Motor neuron (in vitro differentiated cells): ENCODE measurements around the gene PRDM16. TPM values are rescaled to one million over a fixed set of nuclear protein-coding genes. Genes with fewer than 3 reads are reported as not detected.

Experiments used
- ATAC-seq, 8 experiments: fragments of 200-7000 bp; cut with Tn5 transposase; replicated peaks in 6 of 8; 2 replicates each; pipeline ENCODE4 v1.8.0; 2021; ENCODE audit warnings: mild to moderate bottlenecking in 8 of 8, moderate library complexity in 8 of 8
- H3K27ac ChIP-seq, 2 donors: fragments of 250-450 bp; sonication (Bioruptor Pico); 2 replicates each; pipeline ENCODE4 v1.9.0; 2021; ENCODE audit warnings: antibody characterized with exemption in 2 of 2, mild to moderate bottlenecking in 2 of 2, moderate library complexity in 1 of 2
- H3K4me1 ChIP-seq, 2 donors: fragments of 250-450 bp; sonication (Bioruptor Pico); replicated peaks in 1 of 2; 2 replicates each; pipeline ENCODE4 v1.6.1; 2021; ENCODE audit warnings: antibody characterized with exemption in 2 of 2, mild to moderate bottlenecking in 2 of 2, moderate library complexity in 1 of 2
- H3K4me3 ChIP-seq, 5 donors: fragments of 250-450 bp; sonication (Bioruptor Pico); 2 replicates each; pipeline ENCODE4 v1.9.0; 2021; ENCODE audit warnings: antibody characterized with exemption in 5 of 5, mild to moderate bottlenecking in 5 of 5, moderate library complexity in 4 of 5
- WGBS, 10 experiments: fragments of 450-650 bp; shearing (Covaris generic); methylation state at CpG; one replicate each; pipeline ENCODE4 v1.0.0; 2022; 5-methylcytosine and 5-hydroxymethylcytosine counted together
- in situ Hi-C, 9 experiments: fragments of 400-800 bp; cut with MboI; loops; one replicate each; pipeline ENCODE4 v1.15.0; 2021; ENCODE audit warnings: low sequenced_read_pairs in 9 of 9, low pct_unique_long_range_greater_than_20kb in 2 of 9; ENCODE audit not compliant: unreplicated experiment in 9 of 9
- total RNA-seq, 8 experiments: library from RNA; unstranded; fragments of 300-600 nt; gene quantifications; 2 replicates each; pipeline versions ENCODE4 v1.2.3 to v1.2.4, GENCODE V29; 2022

PRDM16 gene
- total RNA-seq, 8 experiments from 2014 or later = 0.18 to 2.9 (median 0.42) TPM

GRCh38 chr1:3249631-3250501 is 180.9 kb downstream of the PRDM16 start:
- no peak overlapping the region for H3K27ac ChIP-seq
- no peak overlapping the region for H3K4me3 ChIP-seq
- peak in 5 of 8 experiments; percentile 45 to 73 (median 66) for ATAC-seq
- WGBS, 10 experiments = 0 to 43% (median 5%) methylated on average over 2 to 11 of the region's 31 CpGs; no CpG with 5 or more reads in 3 of the 10 experiments
- in situ Hi-C loops = loop anchor here in 1 of 9 experiments (25.0 kb wide), 1 partner anchor 188 kb away; the partner anchor contains the start of gene PRDM16
- H3K4me1 ChIP-seq = peaks cover 0 to 42% of the 10 kb centered on the region in 2 donors

- Histone ChIP-seq H3K4me1 (peaks cover 0 to 42% of the 10 kb centered on the region in 2 donors), H3K4me3 (no peak overlapping the region), H3K27ac (no peak overlapping the region)
- WGBS, 10 experiments = 0 to 83% (median 39%) methylated on average over 1 to 3 of the region's 5 CpGs; no CpG with 5 or more reads in 5 of the 10 experiments
- in situ Hi-C loops = loop anchor here in 1 of 9 experiments (25.0 kb wide), 1 partner anchor 188 kb away; the partner anchor contains the start of gene PRDM16
- no peak for ATAC-seq
These were observed 181.6 kb downstream of the PRDM16 start for GRCh38 chr1:3250624-3251023.

GRCh38 chr1:3251099-3251806 is 182.2 kb downstream of the PRDM16 start:
- Histone ChIP-seq H3K27ac (no peak overlapping the region), H3K4me3 (no peak overlapping the region), H3K4me1 (peaks cover 0 to 38% of the 10 kb centered on the region in 2 donors)
- 0 to 65% (median 60%) methylated on average over 1 to 12 of the region's 24 CpGs; no CpG with 5 or more reads in 5 of the 10 experiments for WGBS, 10 experiments
- in situ Hi-C loops = loop anchor here in 1 of 9 experiments (25.0 kb wide), 1 partner anchor 189 kb away; the partner anchor contains the start of gene PRDM16
- ATAC-seq = no peak

- WGBS, 10 experiments = 0 to 82% (median 27%) methylated on average over 1 to 14 of the region's 17 CpGs; no CpG with 5 or more reads in 5 of the 10 experiments
- in situ Hi-C loops = loop anchor here in 1 of 9 experiments (25.0 kb wide), 1 partner anchor 190 kb away; the partner anchor contains the start of gene PRDM16
- Histone ChIP-seq H3K4me1 (peaks cover 0 to 38% of the 10 kb centered on the region in 2 donors), H3K4me3 (no peak overlapping the region), H3K27ac (no peak overlapping the region)
- ATAC-seq = no peak
These were observed 182.9 kb downstream of the PRDM16 start for GRCh38 chr1:3251807-3252428.

GRCh38 chr1:3255680-3256079 is 186.7 kb downstream of the PRDM16 start:
- H3K27ac ChIP-seq = no peak overlapping the region
- H3K4me1 ChIP-seq = peaks cover 0 to 3% of the 10 kb centered on the region in 2 donors
- WGBS, 10 experiments = 57 to 88% (median 77%) methylated on average over 3 to 15 of the region's 15 CpGs; no CpG with 5 or more reads in 6 of the 10 experiments
- no peak overlapping the region for H3K4me3 ChIP-seq
- ATAC-seq = no peak
- in situ Hi-C loops = loop anchor here in 1 of 9 experiments (25.0 kb wide), 1 partner anchor 193 kb away; the partner anchor contains the start of gene PRDM16

- in situ Hi-C loops = loop anchor here in 1 of 9 experiments (25.0 kb wide), 1 partner anchor 195 kb away; the partner anchor contains the start of gene PRDM16
- no peak overlapping the region for H3K4me3 ChIP-seq
- 60 to 100% (median 86%) methylated on average over 2 to 4 of the region's 4 CpGs; no CpG with 5 or more reads in 3 of the 10 experiments for WGBS, 10 experiments
- no peak overlapping the region for H3K27ac ChIP-seq
- H3K4me1 ChIP-seq = no peaks in the 10 kb centered on the region
- no peak for ATAC-seq
These were observed 188.8 kb downstream of the PRDM16 start for GRCh38 chr1:3257788-3258187.

GRCh38 chr1:3258386-3259003 is 189.5 kb downstream of the PRDM16 start:
- no peak overlapping the region for H3K4me3 ChIP-seq
- no peak overlapping the region for H3K27ac ChIP-seq
- H3K4me1 ChIP-seq = no peaks in the 10 kb centered on the region
- ATAC-seq = no peak
- in situ Hi-C loops = loop anchor here in 1 of 9 experiments (25.0 kb wide), 1 partner anchor 196 kb away; the partner anchor contains the start of gene PRDM16
- WGBS, 10 experiments = 4 to 82% (median 69%) methylated on average over 2 to 16 of the region's 16 CpGs

- 15 to 89% (median 64%) methylated on average over 3 to 12 of the region's 14 CpGs; no CpG with 5 or more reads in 5 of the 10 experiments for WGBS, 10 experiments
- in situ Hi-C loops = loop anchor here in 1 of 9 experiments (25.0 kb wide), 1 partner anchor 197 kb away; the partner anchor contains the start of gene PRDM16
- H3K4me1 ChIP-seq = no peaks in the 10 kb centered on the region
These were observed 190.0 kb downstream of the PRDM16 start for GRCh38 chr1:3259020-3259419.

GRCh38 chr1:3261007-3261968 is 192.3 kb downstream of the PRDM16 start:
- H3K4me1 ChIP-seq = no peaks in the 10 kb centered on the region
- H3K27ac ChIP-seq = no peak overlapping the region
- in situ Hi-C loops = loop anchor here in 1 of 9 experiments (25.0 kb wide), 1 partner anchor 199 kb away; the partner anchor contains the start of gene PRDM16
- WGBS, 10 experiments = 31 to 94% (median 64%) methylated on average over 2 to 18 of the region's 21 CpGs; no CpG with 5 or more reads in 2 of the 10 experiments
- peak in 1 of 8 experiments; percentile 63 for ATAC-seq
- no peak overlapping the region for H3K4me3 ChIP-seq

More at GRCh38 chr1:3259020-3259419, 190.0 kb downstream of the PRDM16 start:
- Histone ChIP-seq H3K4me3 (no peak overlapping the region), H3K27ac (no peak overlapping the region)
- ATAC-seq = no peak

GRCh38 chr1:3261969-3262579 is 193.1 kb downstream of the PRDM16 start:
- in situ Hi-C loops = loop anchor here in 1 of 9 experiments (25.0 kb wide), 1 partner anchor 200 kb away; the partner anchor contains the start of gene PRDM16
- no peak overlapping the region for H3K27ac ChIP-seq
- 44 to 84% (median 62%) methylated on average over 1 to 8 of the region's 11 CpGs; no CpG with 5 or more reads in 2 of the 10 experiments for WGBS, 10 experiments
- ATAC-seq = no peak
- H3K4me3 ChIP-seq = no peak overlapping the region
- no peaks in the 10 kb centered on the region for H3K4me1 ChIP-seq
